Naive thymus-derived CD8-positive, alpha-beta T cell (primary cell): ENCODE measurements around the gene GCH1. TPM values are rescaled to one million over a fixed set of nuclear protein-coding genes. Genes with fewer than 3 reads are reported as not detected.

Source experiments
- ATAC-seq, 2 donors: fragments of 150-1000 bp; cut with Tn5 transposase in 1 of 2; sonication (Bioruptor Pico), chemical (Tn5 transposase) in 1 of 2; 1 replicate in 1 of 2; 2 replicates in 1 of 2; pipeline ENCODE4 v1.10.0; 2021; ENCODE audit warnings: mild to moderate bottlenecking in 2 of 2, moderate library complexity in 2 of 2
- POLR2A ChIA-PET: fragments of 350-600 bp; sonication (Branson Sonifier 250); formaldehyde crosslinking; loops from one replicate; lab custom pipeline; 2021; ENCODE audit warnings: antibody characterized with exemption; lab: Charles Lee
- DNase-seq, 10 donors: peaks; one replicate each; pipeline versions ENCODE4 v3.0.0 to v3.0.0-alpha.2; 2020 to 2022
- H3K27ac Mint-ChIP-seq, 10 donors: one replicate each; pipeline ENCODE4 v1.8.0; 2020 to 2022; ENCODE audit warnings: mild to moderate bottlenecking in 10 of 10, mixed read lengths in 10 of 10, moderate library complexity in 4 of 10, inconsistent platforms in 1 of 10
- H3K27me3 Mint-ChIP-seq, 5 donors: one replicate each; pipeline ENCODE4 v1.8.0; 2021 to 2022; ENCODE audit warnings: mixed read lengths in 5 of 5
- H3K36me3 Mint-ChIP-seq, 3 donors: one replicate each; pipeline ENCODE4 v1.8.0; 2020 to 2022; ENCODE audit warnings: mixed read lengths in 3 of 3, mild to moderate bottlenecking in 2 of 3, inconsistent platforms in 1 of 3
- H3K4me1 Mint-ChIP-seq, 4 donors: one replicate each; pipeline ENCODE4 v1.8.0; 2021 to 2022; ENCODE audit warnings: mixed read lengths in 4 of 4
- H3K4me3 Mint-ChIP-seq, 10 donors: one replicate each; pipeline ENCODE4 v1.8.0; 2020 to 2022; ENCODE audit warnings: mild to moderate bottlenecking in 10 of 10, mixed read lengths in 10 of 10, moderate library complexity in 6 of 10, inconsistent platforms in 1 of 10
- H3K9me3 Mint-ChIP-seq, 9 donors: one replicate each; pipeline ENCODE4 v1.8.0; 2020 to 2022; ENCODE audit warnings: mixed read lengths in 9 of 9, mild to moderate bottlenecking in 3 of 9, inconsistent platforms in 1 of 9, moderate library complexity in 1 of 9
- polyA plus RNA-seq, 3 donors: library from polyadenylated mRNA; unstranded; fragments of 300-500 nt; fragmentation: Illumina TruSeq; gene quantifications; one replicate each; pipeline ENCODE4 v1.2.3, GENCODE V29; 2021
- total RNA-seq, 8 experiments: library from RNA in 2 of 8; stranded (reverse) in 2 of 8; gene quantifications; one replicate each; pipeline ENCODE4 v1.2.3 and lab custom pipeline; 2021 to 2026

GCH1 gene
- total and polyA plus RNA-seq, 5 experiments from 2014 or later, result 22.3 to 29.4 (median 24.3) TPM

DNA sequence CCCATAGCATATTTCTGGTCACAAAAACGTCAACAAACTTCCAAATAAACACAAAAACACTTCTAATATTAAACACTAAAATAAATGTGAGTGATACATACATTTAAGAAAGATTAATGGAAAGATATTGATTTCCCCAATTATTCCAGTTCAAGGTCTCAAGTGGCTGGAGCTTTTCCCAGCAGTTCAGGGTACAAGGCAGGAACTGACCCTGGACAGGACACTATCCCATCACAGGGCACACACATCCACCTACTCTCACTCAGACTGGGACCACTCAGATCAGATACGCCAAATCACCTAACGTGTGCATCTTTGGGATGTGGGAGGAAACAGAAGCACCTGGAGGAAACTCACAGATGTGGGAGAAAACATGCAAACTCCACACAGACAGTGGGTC is 50.4 kb downstream of the GCH1 start:
- POLR2A ChIA-PET, result no interaction called here
- no peaks in the 10 kb centered on the region for H3K9me3 Mint-ChIP-seq
- no peaks in the 10 kb centered on the region for H3K27me3 Mint-ChIP-seq
- DNase-seq (no peak), ATAC-seq (no peak)
- H3K27ac Mint-ChIP-seq, result no peak overlapping the region
- peaks cover 0 to 21% (median 9%) of the 10 kb centered on the region in 3 donors for H3K36me3 Mint-ChIP-seq
- peaks cover 7 to 28% (median 13%) of the 10 kb centered on the region in 4 donors for H3K4me1 Mint-ChIP-seq
- H3K4me3 Mint-ChIP-seq, result no peak overlapping the region

DNA sequence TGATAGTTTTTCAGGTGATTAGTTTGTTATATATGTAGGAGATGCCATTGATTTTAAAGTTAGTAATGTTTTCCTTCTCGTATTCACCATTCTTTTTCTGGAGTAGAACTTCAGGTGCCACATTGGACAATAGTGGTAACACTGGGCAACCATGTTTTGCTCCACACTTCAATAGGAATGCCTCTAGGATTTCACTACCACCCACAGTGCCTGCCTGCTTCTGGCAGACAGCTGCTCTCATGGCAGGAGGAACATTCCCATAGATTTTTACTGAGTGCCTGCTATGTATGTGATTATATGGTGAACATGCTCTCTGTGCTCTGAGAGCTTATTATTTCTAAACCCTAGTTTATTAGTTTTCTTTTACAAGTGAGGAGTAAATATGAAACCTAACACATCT is 53.7 kb downstream of the GCH1 start:
- peaks cover 0 to 35% (median 14%) of the 10 kb centered on the region in 3 donors for H3K36me3 Mint-ChIP-seq

DNA sequence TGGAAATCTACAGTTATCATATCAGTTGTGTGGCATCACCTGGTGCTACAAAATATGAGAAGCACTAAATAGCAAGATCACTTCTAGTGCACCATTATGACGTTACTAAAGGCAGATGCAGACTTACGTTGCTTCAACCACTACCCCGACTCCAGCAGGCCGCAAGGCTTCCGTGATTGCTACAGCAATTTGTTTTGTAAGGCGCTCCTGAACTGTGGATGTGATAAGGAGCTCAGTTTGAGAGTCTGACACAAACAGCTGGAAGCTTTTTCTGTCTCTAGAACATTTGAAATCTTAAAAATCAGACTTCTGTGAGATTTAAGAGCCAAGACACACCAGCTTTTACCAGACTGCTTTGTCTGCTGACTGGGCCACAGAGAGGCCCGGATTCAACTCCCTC is 57.0 kb downstream of the GCH1 start:
- H3K4me3 Mint-ChIP-seq, result no peak overlapping the region
- H3K36me3 Mint-ChIP-seq, result peaks cover 3 to 47% (median 19%) of the 10 kb centered on the region in 3 donors
- no peaks in the 10 kb centered on the region for H3K9me3 Mint-ChIP-seq
- no peak for DNase-seq
- no peak for ATAC-seq
- H3K4me1 Mint-ChIP-seq, result peaks cover 0 to 4% (median 0%) of the 10 kb centered on the region in 4 donors
- no peaks in the 10 kb centered on the region for H3K27me3 Mint-ChIP-seq
- H3K27ac Mint-ChIP-seq, result no peak overlapping the region
- POLR2A ChIA-PET, result no interaction called here

More for the DNA sequence above, 53.7 kb downstream of the GCH1 start:
- Mint-ChIP-seq H3K27ac (no peak overlapping the region), H3K4me1 (peaks cover 2 to 11% (median 3%) of the 10 kb centered on the region in 4 donors), H3K9me3 (no peaks in the 10 kb centered on the region), H3K27me3 (no peaks in the 10 kb centered on the region), H3K4me3 (no peak overlapping the region)
- DNase-seq, result no peak
- POLR2A ChIA-PET, result no interaction called here
- ATAC-seq, result no peak

DNA sequence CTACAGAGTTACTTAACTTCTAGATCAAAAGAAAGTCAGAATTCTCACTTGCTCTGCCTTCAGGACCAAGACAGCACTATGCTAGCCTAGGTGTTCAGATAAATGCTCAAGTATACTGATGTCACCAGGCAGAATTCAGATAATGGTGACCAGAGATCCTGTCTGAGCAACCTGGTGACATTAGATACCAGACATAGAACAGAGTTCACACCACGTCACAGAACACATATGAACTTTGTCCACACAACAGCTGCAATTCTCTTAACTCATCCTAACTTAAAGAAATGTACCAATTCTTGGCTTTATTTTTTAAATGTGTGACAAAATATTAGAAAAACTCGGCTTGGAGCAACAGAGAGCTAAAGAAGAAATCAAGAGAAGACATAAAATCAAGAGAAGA is 58.1 kb downstream of the GCH1 start:
- Mint-ChIP-seq H3K4me3 (no peak overlapping the region), H3K4me1 (peaks cover 0 to 4% (median 0%) of the 10 kb centered on the region in 4 donors), H3K27ac (peak overlapping the region in 1 of 10 donors; percentile 74), H3K27me3 (no peaks in the 10 kb centered on the region), H3K9me3 (no peaks in the 10 kb centered on the region), H3K36me3 (peaks cover 7 to 50% (median 22%) of the 10 kb centered on the region in 3 donors)
- no peak for ATAC-seq
- POLR2A ChIA-PET, result no interaction called here
- DNase-seq, result no peak

DNA sequence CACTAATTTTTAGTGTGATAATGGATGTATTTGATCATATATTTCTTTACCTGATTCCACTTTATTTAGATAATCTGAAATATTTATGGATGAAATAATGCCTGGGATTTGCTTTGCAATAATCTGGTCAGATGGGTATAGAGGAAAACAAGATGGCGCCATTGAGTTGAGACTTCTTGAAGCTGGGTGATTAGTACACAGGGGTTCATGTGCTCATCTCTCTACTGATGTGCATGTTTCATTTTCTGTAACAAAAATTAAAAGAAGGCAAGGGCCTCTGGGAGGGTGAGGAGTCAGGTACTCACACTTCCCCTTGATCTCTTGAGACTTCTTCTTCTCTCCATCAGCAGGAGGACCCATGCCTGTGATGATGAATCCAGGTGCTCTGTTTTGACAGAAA is 61.8 kb downstream of the GCH1 start:
- Mint-ChIP-seq H3K27ac (peak overlapping the region in 1 of 10 donors; percentile 30), H3K27me3 (no peaks in the 10 kb centered on the region), H3K9me3 (no peaks in the 10 kb centered on the region), H3K36me3 (peaks cover 7 to 49% (median 26%) of the 10 kb centered on the region in 3 donors), H3K4me1 (peaks cover 0 to 4% (median 0%) of the 10 kb centered on the region in 4 donors), H3K4me3 (no peak overlapping the region)
- POLR2A ChIA-PET, result no interaction called here
- ATAC-seq (no peak), DNase-seq (no peak)

DNA sequence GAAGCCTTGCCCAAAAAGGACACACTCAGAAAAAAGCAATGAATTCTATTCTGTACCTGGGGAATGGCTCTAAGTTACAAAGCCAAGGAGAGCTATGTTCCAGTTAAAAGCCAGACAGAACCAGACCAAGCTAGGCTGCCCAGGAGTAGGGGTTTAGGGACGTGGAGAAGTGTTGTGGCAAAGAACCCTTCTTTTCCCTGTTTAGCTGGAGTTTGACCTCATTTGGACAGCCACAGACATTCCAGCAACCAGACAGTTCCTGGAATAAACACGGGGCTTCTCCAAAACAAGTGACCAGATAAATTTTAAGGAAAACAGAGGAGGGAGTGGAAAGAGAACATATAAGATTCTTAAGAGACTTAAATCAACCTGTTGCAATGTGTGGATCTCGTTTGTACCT is 62.3 kb downstream of the GCH1 start:
- Mint-ChIP-seq H3K27ac (peak overlapping the region in 1 of 10 donors; percentile 48), H3K36me3 (peaks cover 7 to 47% (median 26%) of the 10 kb centered on the region in 3 donors), H3K4me3 (no peak overlapping the region), H3K9me3 (no peaks in the 10 kb centered on the region), H3K4me1 (peaks cover 0 to 4% (median 0%) of the 10 kb centered on the region in 4 donors), H3K27me3 (no peaks in the 10 kb centered on the region)
- ATAC-seq, result no peak
- DNase-seq, result no peak
- POLR2A ChIA-PET, result no interaction called here

DNA sequence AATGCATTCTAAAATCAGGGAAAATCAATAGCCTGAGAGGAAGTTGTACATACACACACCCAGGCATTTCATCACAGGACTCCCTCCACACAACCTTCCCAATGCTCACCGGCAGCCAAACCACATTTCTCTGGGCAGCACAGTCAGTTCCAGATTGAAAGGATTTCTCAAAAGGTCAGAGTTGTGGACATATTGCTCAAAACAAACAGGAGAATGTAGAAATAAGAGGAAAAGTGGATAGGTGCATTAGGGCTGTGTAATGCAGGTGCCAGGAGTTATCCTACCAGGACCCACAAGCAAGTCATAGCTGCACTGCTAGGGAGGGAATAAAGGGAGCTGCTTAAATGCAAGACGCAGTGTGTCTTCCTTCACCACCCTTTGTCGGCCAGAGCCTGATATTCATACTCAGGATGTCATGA is 62.9 kb downstream of the GCH1 start:
- Mint-ChIP-seq H3K4me1 (peaks cover 0 to 4% (median 0%) of the 10 kb centered on the region in 4 donors), H3K9me3 (no peaks in the 10 kb centered on the region), H3K4me3 (no peak overlapping the region), H3K27ac (peak overlapping the region in 3 of 10 donors; percentile 41 to 60 (median 48)), H3K36me3 (peaks cover 7 to 42% (median 26%) of the 10 kb centered on the region in 3 donors), H3K27me3 (no peaks in the 10 kb centered on the region)
- no peak for ATAC-seq
- POLR2A ChIA-PET, result no interaction called here
- no peak for DNase-seq

DNA sequence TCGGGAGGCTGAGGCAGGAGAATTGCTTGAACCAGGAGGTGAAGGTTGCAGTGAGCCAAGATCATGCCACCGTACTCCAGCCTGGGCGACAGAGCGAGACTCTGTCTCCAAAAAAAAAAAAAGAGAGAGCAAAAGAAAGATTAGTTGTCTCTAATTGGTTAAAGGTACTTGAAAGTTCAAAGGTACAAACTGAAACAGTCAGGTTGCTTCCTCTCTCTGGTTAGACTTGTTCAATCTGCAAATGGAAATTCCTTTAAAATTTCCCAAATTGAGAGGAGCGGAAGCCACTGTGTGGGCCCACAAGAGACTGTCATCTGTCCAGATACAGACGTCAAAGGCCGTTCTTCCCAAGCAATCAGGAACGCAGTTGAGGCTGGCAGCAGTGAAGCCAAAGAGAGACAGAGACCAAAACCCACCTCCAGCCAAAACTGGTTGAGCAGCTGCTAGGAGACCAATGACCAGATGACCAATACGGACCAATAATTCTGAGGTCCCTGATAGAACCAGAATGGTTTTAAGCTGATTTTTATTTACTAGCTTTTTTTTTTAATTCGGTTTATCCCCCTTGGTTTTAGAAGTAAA is 63.6 kb downstream of the GCH1 start:
- H3K36me3 Mint-ChIP-seq, result peaks cover 7 to 35% (median 21%) of the 10 kb centered on the region in 3 donors
- no peaks in the 10 kb centered on the region for H3K9me3 Mint-ChIP-seq
- no peak for DNase-seq
- POLR2A ChIA-PET, result no interaction called here
- H3K4me1 Mint-ChIP-seq, result peaks cover 0 to 2% (median 0%) of the 10 kb centered on the region in 4 donors
- peak overlapping the region in 2 of 10 donors; percentile 19 to 40 for H3K27ac Mint-ChIP-seq
- H3K4me3 Mint-ChIP-seq, result no peak overlapping the region
- no peak for ATAC-seq
- H3K27me3 Mint-ChIP-seq, result no peaks in the 10 kb centered on the region

DNA sequence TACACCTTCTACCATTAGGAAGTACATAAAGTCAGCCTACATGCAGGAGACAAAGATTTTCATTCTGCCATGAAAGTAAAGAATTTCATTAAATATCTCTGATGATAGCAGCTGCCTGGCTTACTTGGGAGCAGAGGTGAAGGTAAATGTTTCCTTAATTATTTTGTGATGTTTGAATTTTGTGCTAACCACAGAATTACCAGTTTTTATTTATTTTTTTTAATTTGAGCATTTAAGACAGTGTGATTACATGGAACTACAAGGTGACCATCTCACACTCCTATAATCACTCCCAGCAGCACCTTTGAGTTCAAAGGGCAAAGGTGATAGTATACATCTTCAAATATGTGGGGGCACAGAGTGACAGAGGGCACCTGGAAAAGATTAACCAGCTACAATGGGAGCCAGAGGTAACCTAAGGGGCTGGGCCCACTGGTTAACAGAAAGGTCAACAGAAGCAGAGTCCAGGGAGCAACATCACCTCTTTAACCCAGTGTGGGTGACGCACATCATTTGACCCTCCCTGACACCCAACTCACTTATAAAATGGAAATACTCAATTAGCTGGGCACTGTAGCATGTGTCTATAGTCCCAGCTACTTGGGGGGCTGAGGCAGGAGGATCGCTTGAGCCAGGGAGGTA is 65.0 kb downstream of the GCH1 start:
- peaks cover 0 to 2% (median 0%) of the 10 kb centered on the region in 4 donors for H3K4me1 Mint-ChIP-seq
- no peak for ATAC-seq
- H3K9me3 Mint-ChIP-seq, result peaks cover 0 to 3% (median 0%) of the 10 kb centered on the region in 9 donors
- no peak overlapping the region for H3K27ac Mint-ChIP-seq
- no peak overlapping the region for H3K4me3 Mint-ChIP-seq
- H3K27me3 Mint-ChIP-seq, result no peaks in the 10 kb centered on the region
- no peak for DNase-seq
- POLR2A ChIA-PET, result no interaction called here
- H3K36me3 Mint-ChIP-seq, result peaks cover 16 to 31% (median 19%) of the 10 kb centered on the region in 3 donors

DNA sequence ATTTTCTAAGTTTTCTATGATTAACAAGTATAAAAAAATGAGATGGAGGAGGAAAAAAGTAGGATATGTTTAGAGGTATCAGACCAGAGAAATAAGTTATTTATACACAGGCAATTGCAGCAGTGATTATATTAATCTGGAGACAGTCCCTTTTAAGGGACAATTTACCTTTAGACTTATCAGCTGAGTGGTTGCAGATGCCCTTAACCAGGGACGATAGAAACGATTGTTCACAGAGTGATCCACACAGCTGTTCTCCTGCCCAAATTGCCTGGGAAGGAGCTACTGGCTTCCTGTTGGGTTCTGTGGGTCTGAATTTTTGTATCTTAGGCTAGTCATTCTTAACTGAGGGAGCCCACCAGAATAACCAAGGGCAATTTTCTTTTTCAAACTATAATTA is 66.4 kb downstream of the GCH1 start:
- Mint-ChIP-seq H3K36me3 (peaks cover 14 to 21% (median 17%) of the 10 kb centered on the region in 3 donors), H3K4me1 (peaks cover 0 to under 1% (median 0%) of the 10 kb centered on the region in 4 donors), H3K27me3 (peaks cover 0 to 2% (median 0%) of the 10 kb centered on the region in 5 donors), H3K27ac (no peak overlapping the region), H3K9me3 (peaks cover 0 to 13% (median 0%) of the 10 kb centered on the region in 9 donors), H3K4me3 (no peak overlapping the region)
- no peak for DNase-seq
- POLR2A ChIA-PET, result interaction anchor here (0.6 kb wide), 1 partner anchor 99 kb away, joined by 3 read pairs; no protein-coding TSS in a partner anchor
- ATAC-seq, result no peak

DNA sequence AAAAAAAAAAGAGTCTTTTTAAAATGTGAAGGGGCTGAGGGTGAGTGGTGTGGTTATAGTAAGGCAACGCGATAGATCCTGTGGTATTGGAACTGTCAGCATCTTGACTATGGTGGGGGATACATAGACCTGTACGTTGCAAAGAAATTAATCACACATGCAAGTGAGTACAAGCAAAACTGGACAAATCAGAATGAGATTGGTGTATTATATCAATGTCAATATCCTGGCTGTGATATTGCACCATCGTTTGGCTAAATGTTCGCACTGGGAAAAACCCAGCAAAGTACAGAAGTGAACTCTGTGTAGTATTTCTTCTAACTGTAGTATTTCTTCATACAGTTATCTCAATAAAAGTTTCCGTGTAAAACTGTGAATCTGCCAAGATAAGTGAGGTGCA is 67.9 kb downstream of the GCH1 start:
- Mint-ChIP-seq H3K4me3 (no peak overlapping the region), H3K4me1 (no peaks in the 10 kb centered on the region), H3K36me3 (peaks cover 4 to 16% (median 9%) of the 10 kb centered on the region in 3 donors), H3K27ac (no peak overlapping the region), H3K9me3 (peaks cover 0 to 22% (median 0%) of the 10 kb centered on the region in 9 donors), H3K27me3 (peaks cover 0 to 4% (median 0%) of the 10 kb centered on the region in 5 donors)
- ATAC-seq, result no peak
- no peak for DNase-seq
- POLR2A ChIA-PET, result no interaction called here

DNA sequence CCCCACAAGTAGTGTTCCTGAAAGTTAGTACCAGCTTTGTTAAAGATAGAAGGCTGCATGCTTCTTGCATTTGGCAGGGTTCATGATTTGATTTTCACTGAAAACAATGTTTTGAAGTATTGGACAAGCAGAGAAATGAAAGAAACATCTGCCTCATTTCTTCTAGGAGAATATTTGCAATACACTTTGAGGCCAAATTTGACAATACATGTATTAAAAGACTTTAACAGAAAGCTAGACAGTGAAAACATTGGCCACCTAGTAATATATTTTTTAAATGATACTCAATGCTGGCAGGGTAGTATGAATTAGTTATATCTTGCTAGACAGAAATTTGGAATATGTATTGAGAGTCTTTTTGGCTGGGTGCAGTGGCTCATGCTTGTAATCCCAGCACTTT is 68.5 kb downstream of the GCH1 start:
- Mint-ChIP-seq H3K36me3 (peaks cover 3 to 16% (median 4%) of the 10 kb centered on the region in 3 donors), H3K27me3 (peaks cover 0 to 4% (median 0%) of the 10 kb centered on the region in 5 donors), H3K4me1 (no peaks in the 10 kb centered on the region), H3K27ac (no peak overlapping the region), H3K9me3 (peaks cover 0 to 22% (median 0%) of the 10 kb centered on the region in 9 donors), H3K4me3 (no peak overlapping the region)
- ATAC-seq, result no peak
- DNase-seq, result no peak
- POLR2A ChIA-PET, result no interaction called here

DNA sequence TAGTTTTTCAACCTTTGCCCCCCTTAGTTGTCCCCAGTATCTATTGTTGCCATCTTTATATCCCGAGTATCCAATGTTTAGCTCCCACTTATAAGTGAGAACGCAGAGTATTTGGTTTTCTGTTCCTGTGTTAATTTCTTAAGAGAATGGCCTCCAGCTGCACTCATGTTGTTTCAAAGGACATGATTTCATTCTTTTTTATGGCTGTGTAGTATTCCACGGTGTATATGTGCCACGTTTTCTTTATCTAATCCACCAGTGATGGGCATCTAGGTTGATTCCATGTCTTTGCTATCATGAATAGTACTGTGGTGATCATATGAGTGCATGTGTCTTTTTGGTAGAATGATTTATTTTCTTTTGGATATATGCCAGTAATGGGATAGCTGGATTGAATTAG is 72.0 kb downstream of the GCH1 start:
- Mint-ChIP-seq H3K4me3 (no peak overlapping the region), H3K36me3 (peaks cover 0 to 25% (median 5%) of the 10 kb centered on the region in 3 donors), H3K4me1 (no peaks in the 10 kb centered on the region), H3K27ac (no peak overlapping the region), H3K9me3 (peaks cover 0 to 32% (median 9%) of the 10 kb centered on the region in 9 donors), H3K27me3 (peaks cover 0 to 11% (median 8%) of the 10 kb centered on the region in 5 donors)
- POLR2A ChIA-PET, result interaction anchor here (1.3 kb wide), 1 partner anchor 25 kb away, joined by 3 read pairs; no protein-coding TSS in a partner anchor
- DNase-seq, result no peak
- no peak for ATAC-seq
